Choroid plexus epithelial cell (primary cell): ENCODE measurements around the gene TRAPPC10.

ENCODE experiments used
- DNase-seq: peaks from one replicate; pipeline ENCODE4 v3.0.0-alpha.2; 2010; ENCODE audit warnings: low read depth
- H3K4me3 ChIP-seq: 2 replicates; pipeline ENCODE4 v1.5.1; 2011; ENCODE audit warnings: low read depth, mild to moderate bottlenecking, control low read depth, low read length, moderate library complexity
- TF ChIP-seq, protein P1 (sequence below): conservative IDR thresholded peaks from 2 replicates; pipeline ENCODE4 v1.5.1; 2011; ENCODE audit warnings: low read depth, mild to moderate bottlenecking, control low read depth, inconsistent platforms, low read length, moderate library complexity

Gene TRAPPC10

DNA sequence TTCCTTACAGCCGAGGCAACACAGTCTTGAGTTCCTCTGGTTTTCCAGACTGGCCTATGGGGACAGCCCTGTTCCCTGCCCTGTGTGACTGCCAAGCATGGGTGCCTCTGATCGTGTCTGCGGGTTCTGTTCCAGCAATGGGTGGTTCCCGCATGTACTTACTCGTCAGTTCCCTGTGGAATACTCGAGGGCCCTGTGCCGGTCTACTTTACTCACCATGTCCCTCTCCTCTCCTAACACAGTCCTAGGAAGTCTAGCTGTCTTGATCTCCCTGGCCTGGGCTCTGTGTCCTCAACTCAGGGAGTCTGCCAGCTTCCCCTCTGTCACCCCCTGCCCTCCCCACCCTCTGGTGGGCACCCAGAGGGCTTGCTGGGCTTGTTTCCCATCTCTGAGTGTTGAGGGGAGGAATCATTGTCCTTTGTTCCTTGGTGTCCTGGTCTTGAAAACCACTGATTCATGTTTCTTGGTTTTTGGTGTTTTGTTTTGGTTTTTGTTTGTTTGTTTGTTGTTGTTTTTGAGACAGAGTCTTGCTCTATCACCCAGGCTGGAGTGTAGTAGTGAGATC lies 36.0 kb downstream of the TRAPPC10 start:
- no peak overlapping the region for H3K4me3 ChIP-seq
- TF ChIP-seq, protein P1, sequence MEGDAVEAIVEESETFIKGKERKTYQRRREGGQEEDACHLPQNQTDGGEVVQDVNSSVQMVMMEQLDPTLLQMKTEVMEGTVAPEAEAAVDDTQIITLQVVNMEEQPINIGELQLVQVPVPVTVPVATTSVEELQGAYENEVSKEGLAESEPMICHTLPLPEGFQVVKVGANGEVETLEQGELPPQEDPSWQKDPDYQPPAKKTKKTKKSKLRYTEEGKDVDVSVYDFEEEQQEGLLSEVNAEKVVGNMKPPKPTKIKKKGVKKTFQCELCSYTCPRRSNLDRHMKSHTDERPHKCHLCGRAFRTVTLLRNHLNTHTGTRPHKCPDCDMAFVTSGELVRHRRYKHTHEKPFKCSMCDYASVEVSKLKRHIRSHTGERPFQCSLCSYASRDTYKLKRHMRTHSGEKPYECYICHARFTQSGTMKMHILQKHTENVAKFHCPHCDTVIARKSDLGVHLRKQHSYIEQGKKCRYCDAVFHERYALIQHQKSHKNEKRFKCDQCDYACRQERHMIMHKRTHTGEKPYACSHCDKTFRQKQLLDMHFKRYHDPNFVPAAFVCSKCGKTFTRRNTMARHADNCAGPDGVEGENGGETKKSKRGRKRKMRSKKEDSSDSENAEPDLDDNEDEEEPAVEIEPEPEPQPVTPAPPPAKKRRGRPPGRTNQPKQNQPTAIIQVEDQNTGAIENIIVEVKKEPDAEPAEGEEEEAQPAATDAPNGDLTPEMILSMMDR, result no peak
- no peak for DNase-seq

DNA sequence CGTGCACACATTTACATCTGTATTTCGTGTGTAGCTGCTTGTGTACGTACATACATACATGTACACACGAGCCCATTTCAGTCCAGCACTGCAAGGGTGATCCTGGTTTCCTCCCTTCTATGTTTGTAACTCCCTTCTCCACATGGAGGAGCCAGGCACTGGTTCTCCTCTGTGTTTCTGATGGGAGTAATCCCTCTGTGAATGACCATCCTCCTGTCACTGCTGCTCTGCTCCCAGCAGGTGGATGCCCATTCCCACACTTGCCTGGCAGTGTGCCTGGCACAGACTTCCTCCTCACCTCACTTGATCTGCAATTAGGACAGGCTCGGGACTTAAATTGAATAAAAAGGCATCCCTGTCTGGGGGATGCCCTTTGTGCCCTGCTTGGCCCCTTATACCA lies 37.1 kb downstream of the TRAPPC10 start:
- TF ChIP-seq, protein P1, result no peak
- H3K4me3 ChIP-seq, result no peak overlapping the region
- no peak for DNase-seq

DNA sequence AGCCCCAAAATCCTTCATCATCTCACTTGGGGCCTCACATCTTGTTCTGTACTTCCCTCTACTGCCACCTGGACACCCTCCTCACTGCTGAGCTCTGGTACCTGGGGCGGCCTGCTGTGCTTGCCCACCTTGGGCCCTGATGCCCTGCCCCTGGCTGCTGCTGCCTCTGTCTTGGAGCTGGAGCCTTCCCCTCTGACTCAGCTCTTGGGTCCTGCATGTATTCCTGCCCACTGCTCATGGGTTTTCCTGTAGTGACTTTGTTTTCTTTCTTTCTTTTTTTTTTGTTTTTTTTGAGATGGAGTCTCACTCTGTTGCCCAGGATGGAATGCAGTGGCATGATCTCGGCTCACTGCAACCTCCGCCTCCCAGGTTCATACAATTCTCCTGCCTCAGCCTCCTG lies 37.5 kb downstream of the TRAPPC10 start:
- H3K4me3 ChIP-seq, result no peak overlapping the region
- TF ChIP-seq, protein P1, result no peak
- peak; percentile 21 for DNase-seq

DNA sequence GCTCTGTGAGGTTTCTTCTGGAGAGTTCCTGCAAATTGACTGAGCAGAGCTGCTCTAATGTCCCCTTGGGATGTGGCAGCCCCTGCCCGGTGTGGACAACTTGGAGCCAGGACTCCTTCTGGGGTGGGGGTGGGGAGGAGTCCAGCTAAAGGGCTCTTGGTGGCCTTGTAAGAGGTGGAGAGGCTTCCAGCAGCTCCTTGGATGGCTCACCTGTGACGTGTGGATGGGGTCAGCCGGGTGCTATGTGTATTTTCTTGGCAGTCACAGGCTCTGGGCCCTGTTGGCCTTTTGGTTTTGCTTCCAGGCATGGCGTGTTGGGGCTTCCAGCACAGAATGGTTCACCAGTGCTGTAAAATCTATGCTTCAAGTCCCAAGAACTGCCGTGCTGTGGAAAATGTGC lies 38.2 kb downstream of the TRAPPC10 start:
- TF ChIP-seq, protein P1, result no peak
- H3K4me3 ChIP-seq, result no peak overlapping the region
- DNase-seq, result peak; percentile 9

DNA sequence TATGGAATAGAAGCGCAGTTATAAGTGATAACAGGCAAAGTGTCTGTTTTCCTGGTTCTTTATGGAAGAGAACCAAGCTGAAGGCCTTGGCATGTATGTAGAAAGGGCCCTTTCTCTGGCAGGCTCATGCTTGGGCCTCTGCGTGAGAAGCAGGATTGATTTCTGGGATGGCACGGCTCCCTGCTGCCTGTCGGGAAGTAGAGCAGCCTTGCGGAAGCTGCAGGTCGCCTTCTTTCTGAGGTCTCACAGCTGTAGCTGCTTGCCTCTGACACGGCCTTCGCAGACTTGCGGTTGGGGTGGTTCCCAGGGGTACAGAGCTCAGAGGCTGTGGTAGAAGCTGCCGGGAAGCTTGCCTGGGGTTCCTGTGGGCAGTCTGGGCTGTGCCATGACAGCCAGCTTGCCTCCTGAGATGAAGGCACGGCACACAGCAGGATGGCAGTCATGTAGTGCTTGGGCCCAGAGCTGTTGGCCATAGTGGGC lies 39.4 kb downstream of the TRAPPC10 start:
- H3K4me3 ChIP-seq, result no peak overlapping the region
- DNase-seq, result peak; percentile 89
- TF ChIP-seq, protein P1, result no peak

DNA sequence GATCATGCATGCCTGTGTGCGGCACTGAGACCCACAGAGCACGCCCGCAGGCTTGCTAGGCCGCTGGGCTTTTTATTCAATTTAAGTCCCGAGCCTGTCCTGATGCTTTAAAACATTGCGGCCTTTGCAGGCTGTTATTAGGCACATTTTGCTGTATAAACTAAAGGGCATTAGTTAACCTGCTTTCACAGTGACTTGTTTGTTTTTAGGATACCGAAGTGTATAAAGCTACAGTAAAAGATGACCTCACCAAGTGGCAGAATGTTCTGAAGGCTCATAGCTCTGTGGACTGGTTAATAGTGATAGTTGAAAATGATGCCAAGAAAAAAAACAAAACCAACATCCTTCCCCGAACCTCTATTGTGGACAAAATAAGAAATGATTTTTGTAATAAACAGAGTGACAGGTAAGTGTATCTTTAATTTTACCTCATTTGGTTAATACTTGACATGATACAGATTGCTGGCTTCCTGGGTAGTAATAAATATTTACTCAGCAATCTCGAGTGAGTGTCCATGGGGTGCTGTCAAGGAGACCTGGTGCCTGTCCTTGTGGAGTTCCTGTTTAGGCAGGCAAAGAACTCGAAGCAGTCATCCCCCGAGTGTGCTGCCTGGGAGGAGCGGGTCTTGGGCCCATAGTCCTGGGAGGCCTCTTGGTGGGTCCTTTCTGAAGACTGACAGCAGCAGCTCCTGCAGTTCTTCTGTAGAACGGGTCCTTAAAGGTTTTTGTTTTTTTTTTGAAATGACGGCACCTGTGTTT lies 40.1 kb downstream of the TRAPPC10 start:
- DNase-seq, result peak; percentile 29
- H3K4me3 ChIP-seq, result no peak overlapping the region
- TF ChIP-seq, protein P1, result no peak

DNA sequence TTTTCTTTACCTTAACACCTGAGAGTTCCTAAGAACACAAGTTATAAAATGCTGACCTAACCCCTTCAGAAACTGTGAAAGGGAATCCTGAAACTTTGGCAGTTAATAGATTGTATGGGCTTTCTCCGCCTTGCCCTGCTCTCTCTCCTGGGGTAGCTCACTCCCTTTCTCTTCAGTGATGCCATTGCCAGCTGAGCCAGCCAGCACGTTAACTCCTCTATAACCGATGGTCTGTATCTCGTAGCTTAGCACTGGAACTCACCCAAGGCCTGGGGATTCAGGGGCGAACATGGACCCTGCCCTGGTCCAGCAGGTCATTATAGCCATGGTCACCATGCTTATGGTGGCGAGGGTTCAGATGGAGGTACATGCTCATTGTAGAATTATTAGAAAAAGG lies 40.7 kb downstream of the TRAPPC10 start:
- no peak for DNase-seq
- no peak overlapping the region for H3K4me3 ChIP-seq
- TF ChIP-seq, protein P1, result no peak
